Gastroesophageal sphincter (tissue), 3 donors: Measurements from ENCODE around the gene KIF12.

ENCODE experiments used
- EP300 ChIP-seq: sonication (generic); formaldehyde crosslinking; IDR thresholded peaks from one replicate; pipeline ENCODE4 v1.6.1; 2017; ENCODE audit warnings: antibody characterized with exemption, mild to moderate bottlenecking
- POLR2A ChIP-seq, 2 donors: fragments of 450-650 bp; IDR thresholded peaks; one replicate each; pipeline ENCODE4 v1.6.1; 2017; ENCODE audit warnings: antibody characterized with exemption in 2 of 2, mild to moderate bottlenecking in 2 of 2, moderate library complexity in 1 of 2
- TF ChIP-seq, protein P1 (sequence below), 4 experiments: fragments of 200-600 bp in 2 of 4; fragments of 450-650 bp in 2 of 4; sonication (generic) in 1 of 4; IDR thresholded peaks; one replicate each; pipeline ENCODE4 v1.5.1; 2017 to 2019; ENCODE audit warnings: antibody characterized with exemption in 4 of 4, mild to moderate bottlenecking in 2 of 4, moderate library complexity in 2 of 4

DNA sequence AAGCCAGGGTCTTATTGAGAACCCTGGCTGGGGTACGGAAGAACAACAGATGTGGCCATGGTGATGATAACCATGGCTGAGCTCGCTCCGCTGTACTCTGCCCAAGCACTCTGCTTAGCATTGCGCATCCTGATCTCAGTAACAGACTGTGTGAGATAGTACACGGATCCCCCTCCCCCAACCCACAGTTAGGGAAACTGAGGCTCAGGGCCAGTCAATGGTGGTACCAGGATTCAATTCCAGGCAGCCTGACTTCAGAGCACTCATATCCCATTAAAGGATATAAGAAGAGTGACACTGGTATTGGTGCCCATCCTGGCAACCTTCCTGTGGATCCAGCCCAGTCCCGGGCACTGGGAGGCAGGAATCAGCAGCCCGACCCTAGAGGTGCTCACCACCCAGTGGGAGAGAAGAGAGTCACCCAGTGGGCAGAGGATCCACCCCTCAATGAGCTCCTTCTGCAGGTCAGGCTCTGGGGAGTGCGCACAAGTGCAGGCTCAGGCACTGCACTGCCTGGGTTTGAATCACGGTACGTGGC is 26.5 kb upstream of the KIF12 start:
- TF ChIP-seq POLR2A (IDR thresholded peaks at IDR 0.05) (no peak), EP300 (no peak)
- TF ChIP-seq, protein P1, sequence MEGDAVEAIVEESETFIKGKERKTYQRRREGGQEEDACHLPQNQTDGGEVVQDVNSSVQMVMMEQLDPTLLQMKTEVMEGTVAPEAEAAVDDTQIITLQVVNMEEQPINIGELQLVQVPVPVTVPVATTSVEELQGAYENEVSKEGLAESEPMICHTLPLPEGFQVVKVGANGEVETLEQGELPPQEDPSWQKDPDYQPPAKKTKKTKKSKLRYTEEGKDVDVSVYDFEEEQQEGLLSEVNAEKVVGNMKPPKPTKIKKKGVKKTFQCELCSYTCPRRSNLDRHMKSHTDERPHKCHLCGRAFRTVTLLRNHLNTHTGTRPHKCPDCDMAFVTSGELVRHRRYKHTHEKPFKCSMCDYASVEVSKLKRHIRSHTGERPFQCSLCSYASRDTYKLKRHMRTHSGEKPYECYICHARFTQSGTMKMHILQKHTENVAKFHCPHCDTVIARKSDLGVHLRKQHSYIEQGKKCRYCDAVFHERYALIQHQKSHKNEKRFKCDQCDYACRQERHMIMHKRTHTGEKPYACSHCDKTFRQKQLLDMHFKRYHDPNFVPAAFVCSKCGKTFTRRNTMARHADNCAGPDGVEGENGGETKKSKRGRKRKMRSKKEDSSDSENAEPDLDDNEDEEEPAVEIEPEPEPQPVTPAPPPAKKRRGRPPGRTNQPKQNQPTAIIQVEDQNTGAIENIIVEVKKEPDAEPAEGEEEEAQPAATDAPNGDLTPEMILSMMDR (IDR thresholded peaks at IDR 0.05) = no peak
